ENCODE results near the gene CHD2.

The CHD2 gene

GRCh38 chr15:92979011-92979701 lies 79.0 kb downstream of the CHD2 start:
- intact Hi-C loops (cut with DNase I) = no loop called here
- no peak for DNase-seq

DNA sequence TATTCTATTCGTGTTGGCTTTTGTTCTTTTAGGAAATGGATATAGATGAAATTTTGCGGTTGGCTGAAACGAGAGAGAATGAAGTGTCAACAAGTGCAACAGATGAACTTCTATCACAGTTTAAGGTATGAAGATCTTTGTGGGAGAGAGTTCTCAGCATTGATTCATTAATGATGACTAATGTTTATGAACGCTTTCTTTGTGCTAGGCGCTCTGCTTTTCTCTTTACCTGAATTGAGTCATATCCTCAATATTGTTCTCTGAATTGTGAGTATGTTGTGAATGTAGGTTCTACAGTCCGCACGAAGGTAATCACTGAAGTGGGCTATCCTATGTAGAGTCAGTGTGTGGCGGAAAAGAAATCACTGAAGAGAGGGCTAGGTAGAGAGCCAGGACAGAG lies 81.2 kb downstream of the CHD2 start:
- no peak for DNase-seq
- intact Hi-C loops (cut with DNase I) = no loop called here

DNA sequence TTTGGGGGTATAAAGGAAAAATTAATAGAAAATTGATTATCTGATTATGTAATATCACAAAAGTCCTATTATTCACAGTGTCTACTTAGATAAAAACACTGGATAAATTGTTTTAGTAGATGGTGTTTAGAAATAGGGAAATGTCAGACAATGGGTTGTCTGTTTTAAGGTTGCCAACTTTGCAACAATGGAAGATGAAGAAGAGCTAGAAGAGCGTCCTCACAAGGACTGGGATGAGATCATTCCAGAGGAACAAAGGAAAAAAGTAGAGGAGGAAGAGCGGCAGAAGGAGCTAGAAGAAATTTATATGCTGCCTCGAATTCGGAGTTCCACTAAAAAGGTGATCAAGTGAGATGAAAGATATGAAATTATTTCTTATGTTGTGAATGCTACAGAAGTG lies 84.0 kb downstream of the CHD2 start:
- peak in 4 of 42 donors; percentile 20 to 70 (median 48) for DNase-seq
- intact Hi-C loops (cut with DNase I) = no loop called here

DNA sequence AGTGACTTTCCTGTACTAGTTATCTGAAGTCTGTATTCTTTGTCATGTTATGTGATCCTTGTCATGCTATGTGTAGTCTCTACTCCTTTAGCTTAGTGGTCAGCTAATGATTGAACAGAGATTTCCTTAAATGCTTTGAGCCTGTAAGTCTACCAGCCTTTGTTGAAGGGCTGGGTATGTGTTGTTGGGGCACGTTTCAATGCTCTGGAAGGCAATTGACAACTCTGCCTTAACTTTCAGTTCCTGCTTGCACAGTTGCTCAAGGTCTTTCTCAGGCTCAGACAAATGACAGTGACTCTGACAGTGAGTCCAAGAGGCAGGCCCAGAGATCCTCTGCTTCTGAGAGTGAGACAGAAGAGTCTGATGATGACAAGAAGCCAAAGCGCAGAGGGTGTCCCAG lies 89.3 kb downstream of the CHD2 start:
- DNase-seq = no peak
- intact Hi-C loops (cut with DNase I) = no loop called here

- intact Hi-C loops (cut with DNase I) = no loop called here
- DNase-seq = no peak
These were observed 89.9 kb downstream of the CHD2 start for GRCh38 chr15:92990031-92990430.

DNA sequence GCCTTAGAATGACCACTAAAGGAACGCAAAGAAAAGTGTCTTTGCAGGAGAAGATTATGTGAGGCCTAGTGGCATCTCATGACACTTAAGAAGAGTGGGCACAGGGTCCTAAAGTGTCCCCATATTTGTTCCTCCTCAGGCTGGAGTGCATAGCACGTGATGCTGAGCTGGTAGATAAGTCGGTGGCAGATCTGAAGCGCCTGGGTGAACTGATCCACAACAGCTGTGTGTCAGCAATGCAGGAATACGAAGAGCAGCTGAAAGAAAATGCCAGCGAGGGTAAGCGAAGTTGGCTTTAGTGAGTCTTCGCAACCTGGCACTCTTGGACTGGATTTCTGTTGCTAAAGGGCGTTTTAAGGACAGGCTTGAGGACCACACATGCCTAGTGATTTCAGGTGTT lies 92.6 kb downstream of the CHD2 start:
- DNase-seq = no peak
- intact Hi-C loops (cut with DNase I) = no loop called here

DNA sequence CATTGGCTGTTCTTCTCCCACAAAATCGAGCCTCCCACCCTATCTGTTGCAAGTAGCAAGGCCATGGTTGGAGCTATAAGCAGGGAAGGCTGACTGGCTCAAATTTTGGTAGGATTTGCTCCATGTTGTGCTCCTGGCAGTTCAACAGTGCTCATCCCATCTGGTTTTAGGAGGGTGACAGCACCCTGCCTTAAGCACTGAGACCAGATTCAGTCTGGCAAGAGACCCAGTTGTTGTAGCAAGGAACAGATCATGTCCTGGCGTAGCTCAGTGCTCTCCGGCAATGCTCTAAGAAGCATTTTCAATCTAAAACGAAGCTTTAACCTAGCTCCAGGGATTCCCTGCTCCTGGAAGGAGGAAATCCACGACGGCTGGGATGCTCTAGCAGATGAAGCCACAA lies 97.7 kb downstream of the CHD2 start:
- DNase-seq = no peak
- intact Hi-C loops (cut with DNase I) = no loop called here

- DNase-seq = no peak
- intact Hi-C loops (cut with DNase I) = no loop called here
These were observed 101.0 kb downstream of the CHD2 start for GRCh38 chr15:93001156-93001555.

GRCh38 chr15:93001881-93002280 lies 101.8 kb downstream of the CHD2 start:
- DNase-seq = no peak
- intact Hi-C loops (cut with DNase I) = no loop called here

DNA sequence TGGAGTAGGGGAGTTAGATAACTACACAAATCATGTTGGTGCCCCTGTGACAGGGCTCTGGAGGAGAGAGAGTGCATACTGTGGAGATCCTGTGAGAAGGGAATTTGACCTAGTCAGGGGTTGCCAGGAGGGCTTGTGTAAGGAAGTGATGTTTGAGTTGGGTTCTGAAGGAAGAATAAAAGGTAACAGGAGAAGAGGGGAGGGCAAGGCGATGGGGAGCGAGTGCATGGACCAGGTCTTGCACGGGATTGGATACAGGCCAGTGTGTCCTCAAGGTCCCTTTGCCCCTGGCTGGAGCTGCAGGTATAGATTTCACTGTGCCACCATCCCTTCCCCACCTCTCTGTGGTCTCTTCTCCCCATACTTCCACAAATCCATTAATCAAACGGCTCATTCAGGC lies 105.0 kb downstream of the CHD2 start:
- intact Hi-C loops (cut with DNase I) = no loop called here
- DNase-seq = no peak

- intact Hi-C loops (cut with DNase I) = no loop called here
- DNase-seq = no peak
These were observed 107.9 kb downstream of the CHD2 start for GRCh38 chr15:93007994-93008393.

- intact Hi-C loops (cut with DNase I) = no loop called here
- peak in 5 of 42 donors; percentile 46 to 58 (median 54) for DNase-seq
These were observed 112.7 kb downstream of the CHD2 start for GRCh38 chr15:93012786-93013185.

- intact Hi-C loops (cut with DNase I) = no loop called here
- no peak for DNase-seq
These were observed 117.4 kb downstream of the CHD2 start for GRCh38 chr15:93017526-93017925.

DNA sequence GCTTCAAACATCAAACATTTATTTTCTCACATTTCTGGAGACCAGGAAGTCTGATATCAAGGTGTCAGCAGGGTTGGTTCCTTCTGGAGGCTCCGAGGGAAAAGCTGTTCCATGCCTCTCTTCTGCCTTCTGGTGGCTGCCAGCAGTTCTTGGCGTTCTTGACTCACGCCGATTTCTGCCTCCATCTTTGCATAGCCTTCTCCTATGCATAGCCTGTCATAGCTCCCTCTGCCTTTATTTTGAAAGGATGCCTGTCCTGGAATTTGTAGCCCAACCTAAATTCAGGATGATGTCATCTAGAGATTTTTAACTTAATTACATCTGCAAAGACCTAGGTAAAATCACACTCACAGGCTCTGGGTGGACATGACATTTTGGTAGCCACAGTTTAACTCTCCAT lies 118.5 kb downstream of the CHD2 start:
- peak in 20 of 42 donors; percentile 31 to 76 (median 52) for DNase-seq
- intact Hi-C loops (cut with DNase I) = no loop called here

GRCh38 chr15:93019090-93019489 lies 119.0 kb downstream of the CHD2 start:
- no peak for DNase-seq
- intact Hi-C loops (cut with DNase I) = no loop called here

DNA sequence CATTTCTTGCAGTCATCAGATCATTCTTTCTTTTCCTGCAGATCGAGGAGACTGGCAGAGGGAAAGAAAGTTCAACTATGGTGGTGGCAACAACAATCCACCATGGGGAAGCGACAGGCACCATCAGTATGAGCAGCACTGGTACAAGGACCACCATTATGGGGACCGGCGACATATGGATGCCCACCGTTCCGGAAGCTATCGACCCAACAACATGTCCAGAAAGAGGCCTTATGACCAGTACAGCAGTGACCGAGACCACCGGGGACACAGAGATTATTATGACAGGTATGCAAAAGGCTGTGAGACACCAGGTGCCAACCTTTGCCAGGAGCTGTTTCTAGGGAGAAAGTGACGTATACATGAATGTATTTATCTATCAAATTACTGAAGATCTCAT lies 119.8 kb downstream of the CHD2 start:
- peak in 1 of 42 donors; percentile 20 for DNase-seq
- intact Hi-C loops (cut with DNase I) = loop anchor here (10.0 kb wide), 1 partner anchor 215 kb away; no protein-coding TSS in a partner anchor

GRCh38 chr15:93020976-93021772 lies 121.0 kb downstream of the CHD2 start:
- intact Hi-C loops (cut with DNase I) = loop anchor here (10.0 kb wide), 1 partner anchor 216 kb away; no protein-coding TSS in a partner anchor
- peak in 2 of 42 donors; percentile 29 to 47 for DNase-seq

DNA sequence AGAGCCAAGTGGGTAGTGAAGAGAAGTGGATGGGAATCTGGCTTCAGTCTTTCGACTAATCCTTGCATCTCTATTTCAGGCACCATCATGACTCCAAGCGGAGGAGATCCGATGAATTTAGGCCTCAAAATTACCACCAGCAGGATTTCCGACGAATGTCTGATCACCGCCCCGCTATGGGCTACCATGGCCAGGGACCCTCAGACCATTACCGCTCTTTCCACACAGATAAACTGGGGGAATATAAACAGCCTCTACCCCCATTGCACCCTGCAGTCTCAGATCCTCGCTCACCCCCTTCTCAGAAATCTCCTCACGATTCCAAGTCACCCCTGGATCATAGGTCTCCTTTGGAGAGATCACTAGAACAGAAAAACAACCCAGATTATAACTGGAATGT lies 124.2 kb downstream of the CHD2 start:
- intact Hi-C loops (cut with DNase I) = loop anchor here (10.0 kb wide), 1 partner anchor 219 kb away; no protein-coding TSS in a partner anchor

GRCh38 chr15:93024716-93025624 lies 124.8 kb downstream of the CHD2 start:
- intact Hi-C loops (cut with DNase I) = loop anchor here (10.0 kb wide), 1 partner anchor 220 kb away; no protein-coding TSS in a partner anchor
- peak in 1 of 42 donors; percentile 15 for DNase-seq

More for the DNA sequence above, 124.2 kb downstream of the CHD2 start:
- DNase-seq = no peak
